LNCAP (cell line): Measurements from ENCODE around the gene LEF1.

Experiments
- TF ChIP-seq, protein P1 (sequence below): fragments of 450-650 bp; IDR thresholded peaks from 2 replicates; pipeline ENCODE4 v1.5.1; 2017; ENCODE audit warnings: mild to moderate bottlenecking

LEF1 gene

DNA sequence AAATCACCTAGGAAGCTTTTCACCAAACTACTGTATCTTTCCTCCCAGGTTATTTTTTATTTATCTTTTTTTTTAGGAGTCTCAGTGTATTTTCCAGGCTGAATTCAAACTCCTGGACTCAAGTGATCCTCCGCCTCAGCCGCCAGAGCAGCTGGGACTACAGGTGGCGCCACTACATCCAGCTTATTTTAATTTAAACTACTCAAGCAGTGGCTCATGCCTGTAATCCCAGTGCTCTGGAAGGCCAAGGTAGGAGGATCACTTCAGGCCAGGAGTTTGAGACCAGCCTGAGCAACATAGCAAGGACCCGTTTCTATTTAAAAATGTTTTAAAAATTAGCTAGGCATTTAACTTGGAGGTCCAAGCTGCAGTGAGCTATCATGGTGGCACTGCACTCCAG is 37.8 kb downstream of the LEF1 start:
- TF ChIP-seq, protein P1, sequence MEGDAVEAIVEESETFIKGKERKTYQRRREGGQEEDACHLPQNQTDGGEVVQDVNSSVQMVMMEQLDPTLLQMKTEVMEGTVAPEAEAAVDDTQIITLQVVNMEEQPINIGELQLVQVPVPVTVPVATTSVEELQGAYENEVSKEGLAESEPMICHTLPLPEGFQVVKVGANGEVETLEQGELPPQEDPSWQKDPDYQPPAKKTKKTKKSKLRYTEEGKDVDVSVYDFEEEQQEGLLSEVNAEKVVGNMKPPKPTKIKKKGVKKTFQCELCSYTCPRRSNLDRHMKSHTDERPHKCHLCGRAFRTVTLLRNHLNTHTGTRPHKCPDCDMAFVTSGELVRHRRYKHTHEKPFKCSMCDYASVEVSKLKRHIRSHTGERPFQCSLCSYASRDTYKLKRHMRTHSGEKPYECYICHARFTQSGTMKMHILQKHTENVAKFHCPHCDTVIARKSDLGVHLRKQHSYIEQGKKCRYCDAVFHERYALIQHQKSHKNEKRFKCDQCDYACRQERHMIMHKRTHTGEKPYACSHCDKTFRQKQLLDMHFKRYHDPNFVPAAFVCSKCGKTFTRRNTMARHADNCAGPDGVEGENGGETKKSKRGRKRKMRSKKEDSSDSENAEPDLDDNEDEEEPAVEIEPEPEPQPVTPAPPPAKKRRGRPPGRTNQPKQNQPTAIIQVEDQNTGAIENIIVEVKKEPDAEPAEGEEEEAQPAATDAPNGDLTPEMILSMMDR: no peak

DNA sequence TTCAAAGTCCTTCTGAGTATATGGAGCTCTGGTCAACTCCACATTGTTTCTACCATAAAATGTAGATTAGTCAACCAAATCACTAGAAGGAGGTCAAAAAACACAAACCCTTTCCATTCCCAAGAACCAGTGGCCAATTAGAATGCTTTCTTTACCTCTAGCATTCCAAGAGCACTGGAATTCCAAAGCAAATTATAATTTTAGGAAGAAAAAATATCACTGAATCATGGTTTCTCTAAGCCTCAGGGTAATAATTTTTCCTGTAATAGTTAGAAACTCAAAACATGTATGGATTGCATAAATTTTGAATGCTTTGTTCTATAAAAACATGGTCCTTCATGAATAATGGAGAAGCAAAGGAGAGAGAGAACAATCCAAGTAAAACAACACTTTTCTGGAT is 39.5 kb downstream of the LEF1 start:
- TF ChIP-seq, protein P1: no peak

DNA sequence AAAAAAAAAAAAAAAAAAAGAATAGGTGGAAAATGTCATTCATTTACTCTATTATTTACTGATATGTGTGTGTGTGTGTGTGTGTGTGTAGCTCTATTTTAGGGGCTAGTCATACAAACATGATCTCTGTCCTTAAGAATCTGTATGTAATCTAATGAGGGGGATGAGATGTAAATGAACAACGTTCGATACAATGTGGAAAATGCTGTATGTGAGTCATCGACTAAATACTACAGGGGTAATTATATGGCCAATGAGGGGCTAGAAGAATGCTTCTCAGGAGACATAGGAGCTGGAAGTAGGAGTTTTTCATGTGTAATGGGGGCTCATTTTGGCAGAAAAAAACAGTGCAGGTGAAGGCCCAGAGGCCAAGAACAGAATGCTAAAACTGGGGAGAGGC is 41.9 kb downstream of the LEF1 start:
- TF ChIP-seq, protein P1: no peak

DNA sequence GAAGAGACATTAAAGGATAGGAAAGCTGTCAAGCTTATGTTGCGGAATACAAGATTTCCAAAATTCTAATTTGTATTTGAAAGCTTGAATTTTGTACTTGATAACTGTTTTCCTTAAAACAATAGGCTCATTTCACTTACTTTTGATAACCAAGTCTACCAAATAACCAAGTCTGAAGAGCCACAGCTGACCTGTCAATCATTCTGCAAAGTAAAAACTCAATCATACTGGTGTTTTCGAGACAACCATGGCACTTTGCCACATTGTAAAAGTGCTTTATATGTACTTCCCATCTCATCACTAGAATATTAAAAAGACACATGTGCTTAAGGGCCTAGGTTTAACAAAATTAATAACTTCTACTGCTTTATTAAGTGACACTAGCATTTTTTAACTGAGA is 47.9 kb downstream of the LEF1 start:
- TF ChIP-seq, protein P1: no peak

DNA sequence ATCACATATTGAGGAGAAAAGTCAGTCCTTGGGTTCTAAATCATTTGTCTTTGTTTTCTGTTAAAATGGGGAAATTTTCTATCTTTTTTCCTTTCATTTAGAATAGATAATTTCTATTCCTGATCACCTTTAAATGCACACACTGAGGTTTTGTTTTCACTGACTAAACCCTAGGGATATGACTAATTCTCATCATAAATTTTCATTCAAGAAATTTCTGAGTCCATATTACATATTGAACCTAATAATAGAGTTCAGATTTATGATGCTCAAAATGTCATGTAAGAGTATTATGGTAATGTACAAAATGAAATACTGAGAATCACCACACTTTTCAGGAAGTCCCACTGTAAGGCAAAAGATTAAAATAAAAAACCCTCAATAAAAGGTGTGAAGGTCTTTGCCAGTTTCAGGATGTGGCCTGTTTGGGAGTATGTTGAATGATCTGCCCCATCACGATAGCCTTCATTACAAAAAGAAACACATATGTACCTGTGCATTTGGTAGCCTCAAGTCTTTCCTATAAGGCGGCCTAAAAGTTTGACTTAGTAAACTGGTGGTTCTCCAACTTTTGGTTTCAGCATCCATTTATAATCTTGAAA is 49.4 kb downstream of the LEF1 start:
- TF ChIP-seq, protein P1: no peak

DNA sequence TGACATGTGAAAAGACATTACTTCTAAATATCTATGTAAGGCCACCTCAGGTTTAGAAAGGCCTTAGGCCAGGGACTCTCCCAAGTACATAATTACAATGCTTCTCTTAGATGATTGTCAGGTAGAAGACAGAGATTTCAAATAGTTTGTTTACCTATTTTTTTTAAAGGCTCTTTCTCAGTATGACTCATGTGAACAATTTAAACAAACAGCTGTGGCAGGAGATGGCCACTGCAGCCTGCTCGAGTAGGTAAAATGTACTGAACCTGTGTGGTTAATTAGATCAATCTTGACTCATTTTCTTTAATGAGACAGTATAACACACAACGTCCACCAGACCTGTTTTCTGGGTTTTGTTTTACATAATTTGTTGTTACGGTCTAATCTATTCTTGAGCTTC is 50.2 kb downstream of the LEF1 start:
- TF ChIP-seq, protein P1: no peak

DNA sequence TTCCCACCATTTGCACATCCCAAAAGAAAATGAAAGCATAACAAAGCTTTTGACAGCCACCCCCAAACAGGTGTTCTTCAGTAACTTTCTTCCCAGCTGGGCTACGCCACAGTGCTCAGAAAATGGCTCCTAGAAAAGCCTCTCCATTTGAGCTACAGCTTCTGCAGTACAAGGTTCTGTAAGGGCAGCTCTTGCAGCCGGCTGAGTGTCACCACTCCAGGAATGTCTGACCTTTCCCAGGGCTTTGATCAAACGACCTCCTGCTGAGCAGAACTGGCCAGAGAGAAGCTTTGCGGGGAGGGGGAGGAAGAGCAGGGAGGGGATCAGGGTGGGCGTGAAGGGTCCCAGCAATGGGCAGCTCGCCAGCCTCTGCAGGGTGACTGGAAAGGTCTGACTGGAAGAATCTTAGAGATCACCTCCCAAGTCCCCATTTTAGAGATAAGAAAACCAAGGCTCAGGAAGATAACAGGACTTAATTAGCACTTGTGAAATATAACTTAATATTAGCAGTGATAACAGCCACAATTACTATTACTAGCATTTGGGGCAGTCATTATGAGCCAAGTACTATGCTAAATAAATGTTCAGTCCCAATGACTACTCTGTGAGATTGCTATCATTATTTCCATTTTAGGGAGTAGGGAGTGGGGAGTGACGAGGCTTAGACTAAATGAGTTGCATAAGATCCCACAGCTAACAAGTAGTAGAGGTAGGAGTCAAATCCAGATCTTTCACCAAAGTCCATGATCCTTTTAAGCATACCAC is 51.1 kb downstream of the LEF1 start:
- TF ChIP-seq, protein P1: no peak
